HG03342 (cell line): ENCODE data around the gene VSIG10L2.

Source experiments
- ATAC-seq: cut with Tn5 transposase; IDR thresholded peaks from one replicate; pipeline ENCODE4 v1.9.1; 2021; ENCODE audit warnings: mild to moderate bottlenecking, moderate library complexity; ENCODE audit not compliant: unreplicated experiment

VSIG10L2 gene

GRCh38 chr11:125929445-125930075 lies 16.3 kb upstream of the VSIG10L2 start:
- ATAC-seq = no peak

GRCh38 chr11:125930076-125930450 lies 15.8 kb upstream of the VSIG10L2 start:
- no peak for ATAC-seq

- ATAC-seq = no peak
Measured at GRCh38 chr11:125931116-125931515, 14.7 kb upstream of the VSIG10L2 start.

- ATAC-seq = no peak
Measured at GRCh38 chr11:125931668-125932067, 14.2 kb upstream of the VSIG10L2 start.

- no peak for ATAC-seq
Measured at GRCh38 chr11:125932301-125932700, 13.5 kb upstream of the VSIG10L2 start.

GRCh38 chr11:125933030-125933813 lies 12.6 kb upstream of the VSIG10L2 start:
- no peak for ATAC-seq

GRCh38 chr11:125934473-125934872 lies 11.4 kb upstream of the VSIG10L2 start:
- ATAC-seq = no peak

- no peak for ATAC-seq
Measured at GRCh38 chr11:125935056-125935455, 10.8 kb upstream of the VSIG10L2 start.

- ATAC-seq = no peak
Measured at GRCh38 chr11:125935618-125936199, 10.1 kb upstream of the VSIG10L2 start.

GRCh38 chr11:125938418-125938817 lies 7.4 kb upstream of the VSIG10L2 start:
- ATAC-seq = no peak

- ATAC-seq = no peak
Measured at GRCh38 chr11:125939081-125939521, 6.7 kb upstream of the VSIG10L2 start.

- no peak for ATAC-seq
Measured at GRCh38 chr11:125940145-125940544, 5.7 kb upstream of the VSIG10L2 start.

GRCh38 chr11:125941267-125941618 lies 4.6 kb upstream of the VSIG10L2 start:
- no peak for ATAC-seq

- peak; percentile 61 for ATAC-seq
Measured at GRCh38 chr11:125941619-125942611, 3.9 kb upstream of the VSIG10L2 start.

GRCh38 chr11:125942771-125943428 lies 2.9 kb upstream of the VSIG10L2 start:
- no peak for ATAC-seq

GRCh38 chr11:125943661-125944349 lies 2.0 kb upstream of the VSIG10L2 start:
- ATAC-seq = no peak

- ATAC-seq = no peak
Measured at GRCh38 chr11:125944350-125945010, 1.4 kb upstream of the VSIG10L2 start.

GRCh38 chr11:125945011-125945796 lies 640 bp upstream of the VSIG10L2 start:
- ATAC-seq = no peak
